HT-29 (cell line): ENCODE measurements around the gene SEC14L5. TPM values are rescaled to one million over a fixed set of nuclear protein-coding genes. Genes with fewer than 3 reads are reported as not detected.

Source experiments
- total RNA-seq: library from RNA; depleted of rRNA; stranded (reverse); fragments of >200 nt; shearing (Covaris generic); gene quantifications from 2 replicates; pipeline ENCODE4 v1.2.3, GENCODE V29; 2014; rRNA removed

SEC14L5 gene
- total RNA-seq, 1 experiment from 2014 or later = 0.08 TPM

Other genes with a start within 250 kb of the SEC14L5 start
- 27.2 and 29.7 TPM in 2 replicates for gene ANKS3, start 224.1 kb upstream of the SEC14L5 start, total RNA-seq
- 2.5 and 5.8 TPM in 2 replicates for gene DNAAF8, start 223.8 kb upstream of the SEC14L5 start, total RNA-seq
- gene ZNF500, start 191.2 kb upstream of the SEC14L5 start, total RNA-seq = 17.7 and 30.4 TPM in 2 replicates
- gene SEPTIN12, start 170.0 kb upstream of the SEC14L5 start, total RNA-seq = 0.76 TPM in 1 of 2 replicates, not detected in the other
- gene SMIM22, start 163.0 kb upstream of the SEC14L5 start, total RNA-seq = 282 and 291 TPM in 2 replicates
- gene ROGDI, start 155.7 kb upstream of the SEC14L5 start, total RNA-seq = 66.0 and 85.8 TPM in 2 replicates
- gene GLYR1, start 111.0 kb upstream of the SEC14L5 start, total RNA-seq = 46.2 and 54.7 TPM in 2 replicates
- gene UBN1, start 110.8 kb upstream of the SEC14L5 start, total RNA-seq = 34.6 and 35.1 TPM in 2 replicates
- gene PPL, start 21.2 kb upstream of the SEC14L5 start, total RNA-seq = 56.5 and 58.1 TPM in 2 replicates
- gene NAGPA, start 75.6 kb downstream of the SEC14L5 start, total RNA-seq = 30.5 and 34.7 TPM in 2 replicates
- gene C16orf89, start 107.6 kb downstream of the SEC14L5 start, total RNA-seq = not detected in 2 replicates
- 48.6 and 53.1 TPM in 2 replicates for gene ALG1, start 113.5 kb downstream of the SEC14L5 start, total RNA-seq
- gene EEF2KMT, start 139.5 kb downstream of the SEC14L5 start, total RNA-seq = 37.1 and 38.8 TPM in 2 replicates